ENCODE results near the gene TSPOAP1. TPM values are rescaled to one million over a fixed set of nuclear protein-coding genes. Genes with fewer than 3 reads are reported as not detected.

The TSPOAP1 gene
- polyA plus RNA-seq, 2 of the 4 experiments (the other 2 are of a cell fraction), result not detected

DNA sequence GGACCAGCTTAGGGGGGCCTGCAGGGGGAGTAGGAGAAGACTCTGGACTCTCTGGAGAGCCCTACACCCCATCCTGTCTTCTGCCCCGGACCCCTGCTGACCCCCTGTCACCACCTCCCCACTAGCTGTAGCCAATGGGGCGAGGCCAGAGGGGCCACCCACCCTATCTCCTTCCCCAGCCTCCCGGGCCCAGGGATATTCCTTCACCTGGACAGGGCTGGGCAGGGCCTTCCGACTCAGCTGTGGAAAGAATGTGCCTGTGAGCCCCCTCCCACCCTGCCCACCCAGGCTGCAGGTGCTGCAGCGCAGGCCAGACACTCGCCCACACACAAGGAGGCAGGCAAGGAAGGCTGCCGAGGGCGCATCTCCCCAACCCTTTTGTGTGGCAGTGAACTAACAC, 23.0 kb downstream of the TSPOAP1 start:
- POLR2A ChIA-PET, result no interaction called here
- DNase-seq (ENCODE audit: low read depth in 1 of 2, low spot score in 1 of 2) (no peak), FAIRE-seq (no peak), ATAC-seq (no peak)
- no peaks in the 10 kb centered on the region for H3K9me3 ChIP-seq
- 60% methylated on average over 6 of the region's 8 CpGs for WGBS (ENCODE audit: missing lambda C conversion rate)
- H3K4me3 ChIP-seq, result no peak overlapping the region
- TF ChIP-seq PHF8 (IDR thresholded peaks at IDR 0.05; ENCODE audit: borderline replicate concordance, low read depth), result no peak
- no peak for TF ChIP-seq NPAS2 (CRISPR knock-in tag; IDR thresholded peaks at IDR 0.05; ENCODE audit: borderline replicate concordance)
- no peak for TF ChIP-seq FOSL2 (IDR thresholded peaks at IDR 0.05)
- no peak for TF ChIP-seq FOSL2 (CRISPR knock-in tag; IDR thresholded peaks at IDR 0.05)
- no peak for TF ChIP-seq JUNB (IDR thresholded peaks at IDR 0.05)
- TF ChIP-seq RCOR1 (IDR thresholded peaks at IDR 0.05; ENCODE audit: low read depth, low read length), result no peak
- TF ChIP-seq CHD2 (IDR thresholded peaks at IDR 0.05; ENCODE audit: low read length, partially characterized antibody), result no peak
- no peak for TF ChIP-seq CEBPB (IDR thresholded peaks at IDR 0.05)
- TF ChIP-seq, protein P1, sequence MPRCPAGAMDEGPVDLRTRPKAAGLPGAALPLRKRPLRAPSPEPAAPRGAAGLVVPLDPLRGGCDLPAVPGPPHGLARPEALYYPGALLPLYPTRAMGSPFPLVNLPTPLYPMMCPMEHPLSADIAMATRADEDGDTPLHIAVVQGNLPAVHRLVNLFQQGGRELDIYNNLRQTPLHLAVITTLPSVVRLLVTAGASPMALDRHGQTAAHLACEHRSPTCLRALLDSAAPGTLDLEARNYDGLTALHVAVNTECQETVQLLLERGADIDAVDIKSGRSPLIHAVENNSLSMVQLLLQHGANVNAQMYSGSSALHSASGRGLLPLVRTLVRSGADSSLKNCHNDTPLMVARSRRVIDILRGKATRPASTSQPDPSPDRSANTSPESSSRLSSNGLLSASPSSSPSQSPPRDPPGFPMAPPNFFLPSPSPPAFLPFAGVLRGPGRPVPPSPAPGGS (IDR thresholded peaks at IDR 0.05), result no peak
- CTCF ChIA-PET, result interaction anchor here (0.5 to 11.3 kb wide), 11 partner anchors 12 to 406 kb away, joined by 3 to 165 read pairs (median 4); no protein-coding TSS in a partner anchor
- no peaks in the 10 kb centered on the region for H3K4me1 ChIP-seq
- no peak overlapping the region for H3K27ac ChIP-seq
- no peak overlapping the region for H3K4me2 ChIP-seq

DNA sequence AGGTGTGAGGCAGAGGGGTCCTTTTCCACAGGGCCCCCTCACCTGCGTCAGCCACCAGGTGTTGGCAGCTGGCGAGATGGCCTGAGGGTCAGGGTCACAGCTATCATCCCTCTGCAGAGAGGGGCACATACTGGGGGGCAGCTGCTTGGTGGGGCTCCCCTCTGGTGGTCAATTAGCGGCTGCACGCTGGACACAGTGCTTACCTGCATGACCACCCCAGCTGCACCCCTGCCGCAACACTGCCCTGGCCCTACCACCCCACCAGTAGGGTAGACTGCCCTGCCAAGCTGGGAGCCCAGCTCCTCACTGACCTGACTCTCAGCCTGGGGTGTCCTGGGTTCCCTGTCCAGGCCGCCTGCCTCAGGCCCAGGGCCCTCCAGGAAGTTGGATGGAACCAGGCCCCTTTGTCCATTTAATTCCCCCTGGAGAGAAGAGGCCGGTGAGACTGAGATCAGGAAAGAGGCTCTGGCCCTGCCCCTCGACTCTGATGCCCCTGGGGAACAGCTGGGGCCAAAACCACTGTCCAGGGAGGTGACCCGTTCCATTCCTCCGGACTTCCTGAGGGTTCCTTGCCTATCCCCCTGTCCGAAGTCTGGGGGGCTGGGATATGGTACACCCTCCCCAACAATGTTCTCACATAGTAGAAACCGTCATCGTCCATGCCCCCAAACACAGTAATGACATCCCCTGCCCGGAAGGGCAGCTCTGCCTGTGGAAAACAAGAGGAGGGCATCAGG, 23.7 kb downstream of the TSPOAP1 start:
- CTCF ChIA-PET, result interaction anchor here (0.5 to 11.3 kb wide), 21 partner anchors 12 to 699 kb away, joined by 3 to 165 read pairs (median 4); partner anchors contain the start of gene RNF43
- TF ChIP-seq RARB (CRISPR knock-in tag; IDR thresholded peaks at IDR 0.05) (no peak), MAZ (IDR thresholded peaks at IDR 0.05; ENCODE audit: borderline replicate concordance, low read depth, low read length) (no peak), RFX5 (IDR thresholded peaks at IDR 0.05) (no peak), ESRRA (IDR thresholded peaks at IDR 0.05; ENCODE audit: borderline replicate concordance, low read length) (no peak), TP53 (CRISPR knock-in tag; IDR thresholded peaks at IDR 0.05) (no peak), PHF8 (IDR thresholded peaks at IDR 0.05; ENCODE audit: borderline replicate concordance, low read depth) (no peak), ZNF302 (CRISPR knock-in tag; IDR thresholded peaks at IDR 0.05) (no peak), BHLHE40 (IDR thresholded peaks at IDR 0.05; ENCODE audit: low read depth, low read length) (no peak)
- TF ChIP-seq, protein P2, sequence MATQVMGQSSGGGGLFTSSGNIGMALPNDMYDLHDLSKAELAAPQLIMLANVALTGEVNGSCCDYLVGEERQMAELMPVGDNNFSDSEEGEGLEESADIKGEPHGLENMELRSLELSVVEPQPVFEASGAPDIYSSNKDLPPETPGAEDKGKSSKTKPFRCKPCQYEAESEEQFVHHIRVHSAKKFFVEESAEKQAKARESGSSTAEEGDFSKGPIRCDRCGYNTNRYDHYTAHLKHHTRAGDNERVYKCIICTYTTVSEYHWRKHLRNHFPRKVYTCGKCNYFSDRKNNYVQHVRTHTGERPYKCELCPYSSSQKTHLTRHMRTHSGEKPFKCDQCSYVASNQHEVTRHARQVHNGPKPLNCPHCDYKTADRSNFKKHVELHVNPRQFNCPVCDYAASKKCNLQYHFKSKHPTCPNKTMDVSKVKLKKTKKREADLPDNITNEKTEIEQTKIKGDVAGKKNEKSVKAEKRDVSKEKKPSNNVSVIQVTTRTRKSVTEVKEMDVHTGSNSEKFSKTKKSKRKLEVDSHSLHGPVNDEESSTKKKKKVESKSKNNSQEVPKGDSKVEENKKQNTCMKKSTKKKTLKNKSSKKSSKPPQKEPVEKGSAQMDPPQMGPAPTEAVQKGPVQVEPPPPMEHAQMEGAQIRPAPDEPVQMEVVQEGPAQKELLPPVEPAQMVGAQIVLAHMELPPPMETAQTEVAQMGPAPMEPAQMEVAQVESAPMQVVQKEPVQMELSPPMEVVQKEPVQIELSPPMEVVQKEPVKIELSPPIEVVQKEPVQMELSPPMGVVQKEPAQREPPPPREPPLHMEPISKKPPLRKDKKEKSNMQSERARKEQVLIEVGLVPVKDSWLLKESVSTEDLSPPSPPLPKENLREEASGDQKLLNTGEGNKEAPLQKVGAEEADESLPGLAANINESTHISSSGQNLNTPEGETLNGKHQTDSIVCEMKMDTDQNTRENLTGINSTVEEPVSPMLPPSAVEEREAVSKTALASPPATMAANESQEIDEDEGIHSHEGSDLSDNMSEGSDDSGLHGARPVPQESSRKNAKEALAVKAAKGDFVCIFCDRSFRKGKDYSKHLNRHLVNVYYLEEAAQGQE (IDR thresholded peaks at IDR 0.05), result no peak
- TF ChIP-seq, protein P3, sequence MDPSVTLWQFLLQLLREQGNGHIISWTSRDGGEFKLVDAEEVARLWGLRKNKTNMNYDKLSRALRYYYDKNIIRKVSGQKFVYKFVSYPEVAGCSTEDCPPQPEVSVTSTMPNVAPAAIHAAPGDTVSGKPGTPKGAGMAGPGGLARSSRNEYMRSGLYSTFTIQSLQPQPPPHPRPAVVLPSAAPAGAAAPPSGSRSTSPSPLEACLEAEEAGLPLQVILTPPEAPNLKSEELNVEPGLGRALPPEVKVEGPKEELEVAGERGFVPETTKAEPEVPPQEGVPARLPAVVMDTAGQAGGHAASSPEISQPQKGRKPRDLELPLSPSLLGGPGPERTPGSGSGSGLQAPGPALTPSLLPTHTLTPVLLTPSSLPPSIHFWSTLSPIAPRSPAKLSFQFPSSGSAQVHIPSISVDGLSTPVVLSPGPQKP (IDR thresholded peaks at IDR 0.05; ENCODE audit: low read depth, low read length), result no peak
- 71% methylated on average over 12 of the region's 14 CpGs for WGBS (ENCODE audit: missing lambda C conversion rate)
- POLR2A ChIA-PET, result no interaction called here
- H3K9me3 ChIP-seq, result no peaks in the 10 kb centered on the region
- FAIRE-seq (no peak), DNase-seq (ENCODE audit: low read depth in 1 of 2, low spot score in 1 of 2) (no peak), ATAC-seq (no peak)
- H3K4me3 ChIP-seq, result no peak overlapping the region
- H3K4me1 ChIP-seq, result no peaks in the 10 kb centered on the region
- no peak overlapping the region for H3K4me2 ChIP-seq
- no peak overlapping the region for H3K27ac ChIP-seq
